ENCODE measurements around the gene CYP2D6. TPM values are rescaled to one million over a fixed set of nuclear protein-coding genes. Genes with fewer than 3 reads are reported as not detected.
A peak's percentile ranks its signal among the peaks of the same experiment; 100 is the strongest.
"Not testable (repeated sequence)": the region's sequence is repeated elsewhere in the genome, so short reads cannot be mapped to it uniquely, and the experiment has no call there.

The CYP2D6 gene
- total RNA-seq, 1 experiment from 2014 or later = 9.3 TPM

GRCh38 chr22:42145175-42145574 is 14.6 kb upstream of the CYP2D6 start:
- Mint-ChIP-seq H3K4me1 (ENCODE audit: low read depth, unreplicated experiment) (no peaks in the 10 kb centered on the region), H3K9me3 (ENCODE audit: low read depth, unreplicated experiment) (no peaks in the 10 kb centered on the region), H3K36me3 (ENCODE audit: insufficient read depth, unreplicated experiment) (peaks cover 30% of the 10 kb centered on the region), H3K27ac (ENCODE audit: unreplicated experiment) (no peak overlapping the region), H3K27me3 (ENCODE audit: unreplicated experiment) (no peaks in the 10 kb centered on the region), H3K4me3 (ENCODE audit: low read depth, unreplicated experiment) (no peak overlapping the region)
- no peak for DNase-seq
- CTCF ChIA-PET = no interaction called here
- intact Hi-C loops (cut with micrococcal nuclease; ENCODE audit: unreplicated experiment) = no loop called here
- no peak for TF ChIP-seq CTCF (IDR thresholded peaks at IDR 0.05; ENCODE audit: unreplicated experiment)
- BruUV-seq (replicated peaks) = no TSS peak

GRCh38 chr22:42143859-42144822 is 13.5 kb upstream of the CYP2D6 start:
- DNase-seq; CTCF ChIA-PET; BruUV-seq (replicated peaks): not testable (repeated sequence)

GRCh38 chr22:42142771-42143461 is 12.3 kb upstream of the CYP2D6 start:
- H3K4me1 Mint-ChIP-seq (ENCODE audit: low read depth, unreplicated experiment) = no peaks in the 10 kb centered on the region
- intact Hi-C loops (cut with micrococcal nuclease; ENCODE audit: unreplicated experiment) = no loop called here
- H3K27ac Mint-ChIP-seq (ENCODE audit: unreplicated experiment) = no peak overlapping the region
- H3K36me3 Mint-ChIP-seq (ENCODE audit: insufficient read depth, unreplicated experiment) = peaks cover 30% of the 10 kb centered on the region
- no peaks in the 10 kb centered on the region for H3K9me3 Mint-ChIP-seq (ENCODE audit: low read depth, unreplicated experiment)
- CTCF ChIA-PET = no interaction called here
- no peak for DNase-seq
- H3K4me3 Mint-ChIP-seq (ENCODE audit: low read depth, unreplicated experiment) = no peak overlapping the region
- no peaks in the 10 kb centered on the region for H3K27me3 Mint-ChIP-seq (ENCODE audit: unreplicated experiment)
- no TSS peak for BruUV-seq (replicated peaks)
- TF ChIP-seq CTCF (IDR thresholded peaks at IDR 0.05; ENCODE audit: unreplicated experiment) = no peak

More at GRCh38 chr22:42143859-42144822, 13.5 kb upstream of the CYP2D6 start:
- H3K4me1 Mint-ChIP-seq (ENCODE audit: low read depth, unreplicated experiment); H3K4me3 Mint-ChIP-seq (ENCODE audit: low read depth, unreplicated experiment); intact Hi-C loops (cut with micrococcal nuclease; ENCODE audit: unreplicated experiment); H3K27me3 Mint-ChIP-seq (ENCODE audit: unreplicated experiment); H3K9me3 Mint-ChIP-seq (ENCODE audit: low read depth, unreplicated experiment); H3K27ac Mint-ChIP-seq (ENCODE audit: unreplicated experiment): not testable (repeated sequence)
- H3K36me3 Mint-ChIP-seq (ENCODE audit: insufficient read depth, unreplicated experiment) = peaks cover 30% of the 10 kb centered on the region

GRCh38 chr22:42141307-42142057 is 10.9 kb upstream of the CYP2D6 start:
- H3K4me3 Mint-ChIP-seq (ENCODE audit: low read depth, unreplicated experiment); DNase-seq; CTCF ChIA-PET; H3K4me1 Mint-ChIP-seq (ENCODE audit: low read depth, unreplicated experiment); intact Hi-C loops (cut with micrococcal nuclease; ENCODE audit: unreplicated experiment); BruUV-seq (replicated peaks); H3K27me3 Mint-ChIP-seq (ENCODE audit: unreplicated experiment); H3K9me3 Mint-ChIP-seq (ENCODE audit: low read depth, unreplicated experiment): not testable (repeated sequence)
- Mint-ChIP-seq H3K36me3 (ENCODE audit: insufficient read depth, unreplicated experiment) (peaks cover 24% of the 10 kb centered on the region), H3K27ac (ENCODE audit: unreplicated experiment) (peak overlapping the region; percentile 58)

GRCh38 chr22:42140153-42140552 is 9.5 kb upstream of the CYP2D6 start:
- H3K27ac Mint-ChIP-seq (ENCODE audit: unreplicated experiment); intact Hi-C loops (cut with micrococcal nuclease; ENCODE audit: unreplicated experiment); H3K9me3 Mint-ChIP-seq (ENCODE audit: low read depth, unreplicated experiment); CTCF ChIA-PET; H3K27me3 Mint-ChIP-seq (ENCODE audit: unreplicated experiment); DNase-seq; BruUV-seq (replicated peaks); H3K4me1 Mint-ChIP-seq (ENCODE audit: low read depth, unreplicated experiment); H3K4me3 Mint-ChIP-seq (ENCODE audit: low read depth, unreplicated experiment): not testable (repeated sequence)
- peaks cover 16% of the 10 kb centered on the region for H3K36me3 Mint-ChIP-seq (ENCODE audit: insufficient read depth, unreplicated experiment)

- H3K36me3 Mint-ChIP-seq (ENCODE audit: insufficient read depth, unreplicated experiment) = peaks cover 17% of the 10 kb centered on the region
- CTCF ChIA-PET; H3K4me3 Mint-ChIP-seq (ENCODE audit: low read depth, unreplicated experiment); H3K27me3 Mint-ChIP-seq (ENCODE audit: unreplicated experiment); H3K4me1 Mint-ChIP-seq (ENCODE audit: low read depth, unreplicated experiment); BruUV-seq (replicated peaks); H3K27ac Mint-ChIP-seq (ENCODE audit: unreplicated experiment); intact Hi-C loops (cut with micrococcal nuclease; ENCODE audit: unreplicated experiment); H3K9me3 Mint-ChIP-seq (ENCODE audit: low read depth, unreplicated experiment); DNase-seq: not testable (repeated sequence)
Measured at GRCh38 chr22:42139508-42139907, 8.9 kb upstream of the CYP2D6 start.

Measured in Calu3 (cell line).